ENCODE measurements around the gene CELSR1.

CELSR1 gene, protein sequence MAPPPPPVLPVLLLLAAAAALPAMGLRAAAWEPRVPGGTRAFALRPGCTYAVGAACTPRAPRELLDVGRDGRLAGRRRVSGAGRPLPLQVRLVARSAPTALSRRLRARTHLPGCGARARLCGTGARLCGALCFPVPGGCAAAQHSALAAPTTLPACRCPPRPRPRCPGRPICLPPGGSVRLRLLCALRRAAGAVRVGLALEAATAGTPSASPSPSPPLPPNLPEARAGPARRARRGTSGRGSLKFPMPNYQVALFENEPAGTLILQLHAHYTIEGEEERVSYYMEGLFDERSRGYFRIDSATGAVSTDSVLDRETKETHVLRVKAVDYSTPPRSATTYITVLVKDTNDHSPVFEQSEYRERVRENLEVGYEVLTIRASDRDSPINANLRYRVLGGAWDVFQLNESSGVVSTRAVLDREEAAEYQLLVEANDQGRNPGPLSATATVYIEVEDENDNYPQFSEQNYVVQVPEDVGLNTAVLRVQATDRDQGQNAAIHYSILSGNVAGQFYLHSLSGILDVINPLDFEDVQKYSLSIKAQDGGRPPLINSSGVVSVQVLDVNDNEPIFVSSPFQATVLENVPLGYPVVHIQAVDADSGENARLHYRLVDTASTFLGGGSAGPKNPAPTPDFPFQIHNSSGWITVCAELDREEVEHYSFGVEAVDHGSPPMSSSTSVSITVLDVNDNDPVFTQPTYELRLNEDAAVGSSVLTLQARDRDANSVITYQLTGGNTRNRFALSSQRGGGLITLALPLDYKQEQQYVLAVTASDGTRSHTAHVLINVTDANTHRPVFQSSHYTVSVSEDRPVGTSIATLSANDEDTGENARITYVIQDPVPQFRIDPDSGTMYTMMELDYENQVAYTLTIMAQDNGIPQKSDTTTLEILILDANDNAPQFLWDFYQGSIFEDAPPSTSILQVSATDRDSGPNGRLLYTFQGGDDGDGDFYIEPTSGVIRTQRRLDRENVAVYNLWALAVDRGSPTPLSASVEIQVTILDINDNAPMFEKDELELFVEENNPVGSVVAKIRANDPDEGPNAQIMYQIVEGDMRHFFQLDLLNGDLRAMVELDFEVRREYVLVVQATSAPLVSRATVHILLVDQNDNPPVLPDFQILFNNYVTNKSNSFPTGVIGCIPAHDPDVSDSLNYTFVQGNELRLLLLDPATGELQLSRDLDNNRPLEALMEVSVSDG (N-terminal part only)

GRCh38 chr22:46537225-46537945, at the start of gene CELSR1:
Gene CELSR1, minus strand, starts transcription at chr22:46537620. Its CDS starts 450 bp downstream, at chr22:46537170.
- no peak for DNase-seq

GRCh38 chr22:46587061-46587460, 49.6 kb upstream of the CELSR1 start:
- no peak for DNase-seq

- no peak for DNase-seq
These were observed 49.2 kb upstream of the CELSR1 start for GRCh38 chr22:46586531-46587011.

DNA sequence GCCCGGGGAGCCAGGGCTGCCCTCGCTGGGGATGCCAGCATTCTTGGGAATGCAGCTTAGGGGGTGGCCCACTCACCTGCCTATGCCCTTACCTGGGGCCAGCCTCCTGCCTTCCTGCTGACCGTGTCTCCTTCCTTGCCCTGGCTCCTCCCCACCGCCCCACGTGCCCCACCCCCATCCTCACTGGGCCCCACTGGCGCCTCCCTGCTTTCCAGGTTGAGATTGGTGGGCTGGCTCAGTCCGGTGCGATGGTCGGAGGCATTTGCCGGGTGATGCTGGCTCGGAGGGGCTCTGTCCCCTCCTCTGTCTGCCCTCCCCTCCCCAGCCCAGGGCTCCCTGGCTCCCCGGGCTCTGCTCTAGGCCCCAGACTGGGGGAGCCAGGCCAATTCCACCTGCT, 48.7 kb upstream of the CELSR1 start:
- no peak for DNase-seq

DNA sequence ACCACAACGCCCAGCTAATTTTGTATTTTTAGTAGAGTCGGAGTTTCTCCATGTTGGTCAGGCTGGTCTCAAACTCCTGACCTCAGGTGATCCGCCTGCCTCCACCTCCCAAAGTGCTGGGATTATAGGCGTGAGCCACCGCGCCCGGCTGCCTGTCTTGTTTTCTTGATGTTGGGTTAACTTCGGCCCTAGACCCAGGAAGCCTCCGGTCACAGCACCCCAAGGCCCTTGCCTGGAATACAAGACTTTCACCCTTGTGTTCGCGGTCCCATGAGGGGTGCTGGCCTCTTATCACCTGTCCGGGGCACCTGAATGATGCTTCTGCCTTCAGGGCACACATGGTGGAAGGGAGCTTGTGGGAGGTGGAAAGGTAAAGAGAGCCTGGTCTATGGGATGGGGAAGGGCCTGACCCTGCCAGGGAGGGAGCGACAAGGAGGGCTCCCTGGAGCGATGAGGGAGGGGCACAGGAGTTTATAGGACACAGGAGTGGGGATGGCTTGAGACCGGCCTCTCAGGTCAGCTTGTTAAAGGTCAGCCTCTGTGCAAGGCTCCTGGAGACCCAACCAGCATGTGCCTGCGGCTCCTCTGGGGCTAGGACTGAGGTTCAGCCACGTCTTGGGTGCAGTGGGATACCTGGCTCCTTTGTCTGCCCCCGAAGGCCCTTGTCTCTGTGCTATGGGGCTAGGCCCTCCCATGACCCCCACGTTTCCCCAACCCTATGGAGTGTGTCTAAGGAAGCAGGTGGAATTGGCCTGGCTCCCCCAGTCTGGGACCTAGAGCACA, 48.1 kb upstream of the CELSR1 start:
- no peak for DNase-seq

GRCh38 chr22:46584081-46584921, 46.9 kb upstream of the CELSR1 start:
- no peak for DNase-seq

DNA sequence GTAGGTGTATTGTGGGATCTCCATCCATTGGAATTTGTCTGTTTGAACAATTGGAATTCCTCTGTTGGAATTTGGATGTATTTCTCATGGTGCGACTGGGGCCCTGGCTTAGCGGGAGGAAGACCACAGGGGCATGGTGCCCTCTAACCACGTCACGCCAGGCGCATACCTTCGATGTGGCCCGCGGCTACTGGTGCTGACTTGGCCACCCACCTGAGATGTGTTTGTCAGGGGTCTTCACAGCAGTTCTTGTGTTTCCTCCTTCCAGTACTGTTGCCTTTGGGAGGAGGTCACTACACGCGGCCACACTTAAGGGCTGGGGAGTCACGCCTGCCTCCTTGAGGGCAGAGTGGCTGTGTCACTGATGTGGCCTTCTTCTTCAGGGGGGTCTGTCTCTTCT, 46.2 kb upstream of the CELSR1 start:
- DNase-seq: no peak

- peak; percentile 25 for DNase-seq
These were observed 45.0 kb upstream of the CELSR1 start for GRCh38 chr22:46582281-46582933.

- no peak for DNase-seq
These were observed 44.3 kb upstream of the CELSR1 start for GRCh38 chr22:46581538-46582244.

DNA sequence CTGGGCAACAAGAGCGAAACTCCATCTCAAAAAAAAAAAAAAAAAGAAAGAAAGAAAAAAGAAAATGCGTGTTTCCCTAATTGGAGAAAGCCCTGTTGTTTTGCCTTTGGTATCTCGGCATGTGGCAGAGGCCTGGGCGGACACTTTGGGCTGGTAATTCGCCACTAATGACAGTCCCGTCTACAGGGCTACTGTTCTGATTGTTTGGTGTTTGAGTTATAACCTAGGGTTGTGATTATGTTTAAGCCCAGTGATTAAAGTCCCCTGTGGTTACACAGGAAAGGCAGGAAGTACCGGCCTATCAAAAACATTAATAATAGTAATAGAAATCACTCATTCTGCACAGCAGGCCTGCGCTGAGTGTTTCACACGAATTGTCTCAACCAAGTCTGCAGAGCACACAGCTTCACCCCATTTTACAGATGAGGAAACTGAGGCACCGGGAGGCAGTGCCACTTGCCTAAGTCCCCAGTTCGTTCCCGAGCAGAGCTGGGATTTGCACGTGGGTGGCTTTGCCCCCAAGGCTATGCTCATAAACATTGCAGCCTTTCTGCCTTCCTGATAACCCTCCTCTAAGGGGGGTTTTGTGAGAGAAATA, 43.6 kb upstream of the CELSR1 start:
- no peak for DNase-seq

GRCh38 chr22:46579751-46580449, 42.5 kb upstream of the CELSR1 start:
- no peak for DNase-seq

- DNase-seq: no peak
These were observed 41.6 kb upstream of the CELSR1 start for GRCh38 chr22:46578824-46579561.

DNA sequence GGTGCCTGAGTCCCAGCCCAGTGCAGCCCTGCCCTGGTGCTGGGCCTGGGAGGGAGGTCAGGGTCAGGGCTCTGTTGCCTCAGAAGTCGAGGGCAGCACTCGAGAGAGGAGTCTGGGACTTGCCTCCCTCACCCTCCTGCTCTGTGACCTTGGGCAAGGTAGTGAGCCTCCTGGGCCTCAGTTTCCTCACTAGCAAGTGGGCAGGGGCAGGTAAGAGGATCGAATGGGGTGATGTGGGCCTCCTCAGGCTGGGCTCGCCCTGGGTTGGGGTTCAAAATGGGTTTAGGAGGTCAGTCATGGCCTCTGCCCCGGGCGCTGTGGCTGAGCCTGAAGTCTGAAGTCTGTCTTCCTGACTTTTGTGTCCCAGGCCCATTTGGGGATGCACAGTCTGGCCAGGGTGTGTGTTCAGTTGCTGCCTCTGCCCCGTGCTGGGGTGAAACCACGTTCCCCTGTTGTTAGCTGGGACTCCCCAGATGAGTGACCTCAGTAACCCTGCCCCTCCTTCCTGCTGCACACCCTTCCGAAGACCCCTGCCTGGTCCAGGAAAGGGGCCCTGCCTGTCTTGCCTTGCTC, 40.9 kb upstream of the CELSR1 start:
- DNase-seq: no peak

DNA sequence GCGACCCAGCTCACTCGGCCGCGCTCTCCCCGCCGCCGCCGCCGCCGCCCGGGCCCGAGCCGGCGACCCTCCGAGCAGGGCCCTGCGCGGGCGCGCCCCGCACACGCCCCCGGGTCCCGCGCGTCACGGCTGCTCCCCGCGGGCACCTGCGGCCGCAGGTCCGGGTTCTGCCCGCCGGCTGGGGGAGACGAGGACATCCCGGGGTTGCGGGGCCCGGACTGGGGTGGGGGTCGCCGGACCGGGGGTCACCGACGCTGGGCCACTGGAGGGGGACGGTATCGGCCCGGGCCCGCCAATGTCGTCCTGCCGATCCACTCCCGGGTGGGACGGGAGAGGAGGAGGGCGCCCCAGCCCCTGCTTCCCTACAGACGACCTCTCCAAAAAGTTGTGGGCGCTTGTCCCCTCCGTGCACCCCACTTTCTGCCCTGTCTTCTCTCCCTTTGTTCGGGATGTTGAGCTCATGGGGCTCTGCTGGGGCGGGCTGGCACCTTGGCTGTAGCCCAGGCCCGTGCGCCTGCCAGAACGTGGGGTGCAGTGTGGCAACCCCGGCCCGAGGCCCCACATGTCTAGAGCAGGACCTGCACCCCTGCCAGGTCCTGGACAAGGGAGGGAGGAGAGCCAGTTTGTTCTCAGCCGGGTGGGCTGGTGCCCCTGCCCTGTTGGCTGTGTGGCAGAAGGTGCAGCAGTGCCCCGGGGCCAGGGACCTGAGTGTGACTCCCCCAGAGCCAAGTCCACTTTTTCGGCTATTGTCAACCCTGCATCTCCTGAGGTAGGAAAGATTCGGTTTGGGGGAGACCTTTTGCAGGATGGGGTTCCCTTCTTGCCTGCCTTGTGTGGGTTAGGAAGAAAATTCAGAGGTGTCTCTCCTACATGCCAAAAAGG, 40.2 kb upstream of the CELSR1 start:
- no peak for DNase-seq

- peak; percentile 18 for DNase-seq
These were observed 39.3 kb upstream of the CELSR1 start for GRCh38 chr22:46576556-46577367.
